OCI-LY1 (cell line): ENCODE data around the gene FBXW11.

Experiments
- H2AFZ ChIP-seq: fragments of 200-600 bp; sonication (generic), shearing (Covaris generic); 2 replicates; pipeline ENCODE4 v1.6.0; 2014; ENCODE audit warnings: antibody characterized with exemption, mild to moderate bottlenecking, low read length
- H3F3A ChIP-seq: fragments of 200-600 bp; sonication (generic), shearing (Covaris generic); 2 replicates; pipeline ENCODE4 v1.6.0; 2014; ENCODE audit warnings: mild to moderate bottlenecking, antibody characterized with exemption, low read length, moderate library complexity; ENCODE audit not compliant: insufficient read depth
- H3K27ac ChIP-seq: fragments of 200-600 bp; sonication (generic); 2 replicates; pipeline ENCODE4 v1.5.1; 2014; ENCODE audit warnings: low read length, mixed run types, mild to moderate bottlenecking, low read depth; ENCODE audit not compliant: poor library complexity, severe bottlenecking
- H3K27me3 ChIP-seq: fragments of 200-600 bp; sonication (generic); 2 replicates; pipeline ENCODE4 v1.6.0; 2014; ENCODE audit warnings: antibody characterized with exemption, mild to moderate bottlenecking, low read length, moderate library complexity; ENCODE audit not compliant: insufficient read depth
- H3K36me3 ChIP-seq: fragments of 200-600 bp; sonication (generic); 2 replicates; pipeline ENCODE4 v1.6.1; 2014; ENCODE audit warnings: mild to moderate bottlenecking, antibody characterized with exemption, low read length, moderate library complexity, mixed read lengths; ENCODE audit not compliant: insufficient read depth
- H3K4me1 ChIP-seq: fragments of 200-600 bp; sonication (generic); 2 replicates; pipeline ENCODE4 v1.5.1; 2014; ENCODE audit warnings: mild to moderate bottlenecking, low read length, moderate library complexity; ENCODE audit not compliant: insufficient read depth, severe bottlenecking
- H3K4me2 ChIP-seq: fragments of 200-600 bp; sonication (generic), shearing (Covaris generic); 2 replicates; pipeline ENCODE4 v1.6.1; 2014; ENCODE audit warnings: low read length
- H3K4me3 ChIP-seq: fragments of 200-600 bp; sonication (generic); 2 replicates; pipeline ENCODE4 v1.5.1; 2014; ENCODE audit warnings: low read length, low read depth, mild to moderate bottlenecking, mixed read lengths; ENCODE audit not compliant: poor library complexity, severe bottlenecking
- H3K79me2 ChIP-seq: fragments of 200-600 bp; shearing (Covaris generic); 2 replicates; pipeline ENCODE4 v1.6.1; 2016; ENCODE audit warnings: mixed run types, low read length, mixed read lengths; ENCODE audit not compliant: insufficient read depth
- H3K9ac ChIP-seq: fragments of 200-600 bp; sonication (generic), shearing (Covaris generic); 2 replicates; pipeline ENCODE4 v1.6.1; 2014; ENCODE audit warnings: mild to moderate bottlenecking, low read length, mixed read lengths
- H3K9me2 ChIP-seq: fragments of 200-600 bp; sonication (generic), shearing (Covaris generic); 2 replicates; pipeline ENCODE4 v1.6.1; 2014; ENCODE audit warnings: low read depth, mild to moderate bottlenecking, low read length, mixed read lengths
- H3K9me3 ChIP-seq: fragments of 200-600 bp; shearing (Covaris generic); 2 replicates; pipeline ENCODE4 v1.6.1; 2014; ENCODE audit warnings: low read length, mixed read lengths
- H4K20me1 ChIP-seq: fragments of 200-600 bp; sonication (generic), shearing (Covaris generic); 2 replicates; pipeline ENCODE4 v1.6.0; 2016; ENCODE audit warnings: mild to moderate bottlenecking, low read length; ENCODE audit not compliant: insufficient read depth
- EZH2 ChIP-seq: fragments of 200-600 bp; sonication (generic), shearing (Covaris generic); IDR thresholded peaks from 2 replicates; pipeline ENCODE4 v1.8.0; 2017; ENCODE audit warnings: borderline replicate concordance, mixed run types, mild to moderate bottlenecking, antibody characterized with exemption, low read length, moderate library complexity, mixed read lengths
- TF ChIP-seq, protein P1 (sequence below): fragments of 200-600 bp; sonication (generic), shearing (Covaris generic); IDR thresholded peaks from 2 replicates; pipeline ENCODE4 v1.5.1; 2017; ENCODE audit warnings: mild to moderate bottlenecking, antibody characterized with exemption, low read length, moderate library complexity, mixed read lengths

The FBXW11 gene

DNA sequence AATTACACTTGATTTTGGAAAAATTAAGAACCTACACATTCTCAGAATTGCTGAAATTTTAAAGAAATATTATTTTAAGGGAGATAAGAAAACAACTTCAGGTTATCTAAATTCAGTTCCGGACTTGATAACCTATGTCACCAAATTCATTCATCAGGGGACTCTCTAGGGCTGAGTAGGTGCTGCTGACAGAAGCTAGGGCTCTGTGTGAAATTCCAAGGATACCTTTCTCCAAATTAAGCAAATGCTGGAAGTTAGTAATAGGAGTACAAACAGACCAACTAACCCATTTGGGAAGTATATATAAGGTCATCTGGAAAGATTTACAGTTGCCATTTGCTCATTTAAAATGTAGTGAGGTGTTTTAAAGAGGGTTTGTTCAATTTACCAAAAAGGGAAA is 136.5 kb downstream of the FBXW11 start:
- TF ChIP-seq, protein P1, sequence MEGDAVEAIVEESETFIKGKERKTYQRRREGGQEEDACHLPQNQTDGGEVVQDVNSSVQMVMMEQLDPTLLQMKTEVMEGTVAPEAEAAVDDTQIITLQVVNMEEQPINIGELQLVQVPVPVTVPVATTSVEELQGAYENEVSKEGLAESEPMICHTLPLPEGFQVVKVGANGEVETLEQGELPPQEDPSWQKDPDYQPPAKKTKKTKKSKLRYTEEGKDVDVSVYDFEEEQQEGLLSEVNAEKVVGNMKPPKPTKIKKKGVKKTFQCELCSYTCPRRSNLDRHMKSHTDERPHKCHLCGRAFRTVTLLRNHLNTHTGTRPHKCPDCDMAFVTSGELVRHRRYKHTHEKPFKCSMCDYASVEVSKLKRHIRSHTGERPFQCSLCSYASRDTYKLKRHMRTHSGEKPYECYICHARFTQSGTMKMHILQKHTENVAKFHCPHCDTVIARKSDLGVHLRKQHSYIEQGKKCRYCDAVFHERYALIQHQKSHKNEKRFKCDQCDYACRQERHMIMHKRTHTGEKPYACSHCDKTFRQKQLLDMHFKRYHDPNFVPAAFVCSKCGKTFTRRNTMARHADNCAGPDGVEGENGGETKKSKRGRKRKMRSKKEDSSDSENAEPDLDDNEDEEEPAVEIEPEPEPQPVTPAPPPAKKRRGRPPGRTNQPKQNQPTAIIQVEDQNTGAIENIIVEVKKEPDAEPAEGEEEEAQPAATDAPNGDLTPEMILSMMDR = no peak
- TF ChIP-seq EZH2 = no peak
- no peak overlapping the region for H3K27ac ChIP-seq
- H3K4me3 ChIP-seq = no peak overlapping the region
- H3K9ac ChIP-seq = no peak overlapping the region
- no peak overlapping the region for H2AFZ ChIP-seq
- H3K9me2 ChIP-seq = no peaks in the 10 kb centered on the region
- H3K79me2 ChIP-seq = no peaks in the 10 kb centered on the region
- no peaks in the 10 kb centered on the region for H3F3A ChIP-seq
- H3K27me3 ChIP-seq = no peaks in the 10 kb centered on the region
- no peaks in the 10 kb centered on the region for H4K20me1 ChIP-seq
- no peak overlapping the region for H3K4me2 ChIP-seq
- no peaks in the 10 kb centered on the region for H3K9me3 ChIP-seq
- H3K4me1 ChIP-seq = no peaks in the 10 kb centered on the region
- H3K36me3 ChIP-seq = peaks cover 51% of the 10 kb centered on the region

DNA sequence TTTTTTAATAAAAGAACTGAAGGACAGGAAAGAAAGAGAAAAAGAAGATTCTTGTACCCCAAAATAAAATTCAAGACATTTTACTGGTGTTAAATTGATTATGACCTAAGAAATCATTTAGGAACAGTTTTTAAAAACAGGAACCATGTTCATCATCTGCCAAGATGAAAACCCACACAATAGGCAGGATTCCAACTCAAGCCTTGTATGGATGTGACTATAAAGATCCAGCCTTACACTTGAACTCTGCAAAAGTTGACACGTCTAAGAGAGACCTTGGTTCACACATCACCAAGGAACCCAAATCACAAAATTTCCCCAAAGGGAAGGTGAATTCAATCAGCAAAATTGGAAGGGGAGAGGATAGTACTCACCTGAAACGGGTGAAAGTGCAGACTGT is 138.2 kb downstream of the FBXW11 start:
- peaks cover 53% of the 10 kb centered on the region for H3K36me3 ChIP-seq
- H3K9me2 ChIP-seq = no peaks in the 10 kb centered on the region
- no peaks in the 10 kb centered on the region for H3K79me2 ChIP-seq
- no peak for TF ChIP-seq EZH2
- TF ChIP-seq, protein P1 = no peak
- no peak overlapping the region for H3K4me2 ChIP-seq
- H3K27ac ChIP-seq = no peak overlapping the region
- no peaks in the 10 kb centered on the region for H3K4me1 ChIP-seq
- H3K27me3 ChIP-seq = no peaks in the 10 kb centered on the region
- no peaks in the 10 kb centered on the region for H4K20me1 ChIP-seq
- H3K9ac ChIP-seq = no peak overlapping the region
- no peaks in the 10 kb centered on the region for H3K9me3 ChIP-seq
- no peak overlapping the region for H2AFZ ChIP-seq
- H3F3A ChIP-seq = no peaks in the 10 kb centered on the region
- no peak overlapping the region for H3K4me3 ChIP-seq

DNA sequence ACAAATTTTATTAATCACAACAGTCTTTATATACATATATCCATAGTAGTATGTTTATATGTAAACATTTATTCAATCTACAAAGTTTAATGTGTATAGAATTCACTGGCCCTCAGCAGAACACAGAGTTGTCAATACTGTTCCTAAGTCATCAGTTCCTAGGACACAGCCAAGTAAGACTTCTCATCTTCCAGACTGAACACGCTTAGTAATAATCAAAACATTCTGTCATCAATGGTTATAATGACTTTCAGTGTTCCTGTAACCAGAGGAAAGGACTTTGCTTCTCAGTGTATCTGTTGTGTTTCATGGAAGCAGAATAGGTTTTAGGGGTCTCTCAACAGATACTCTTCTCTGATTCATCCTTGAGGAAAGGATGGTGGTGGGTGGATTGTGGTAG is 138.7 kb downstream of the FBXW11 start:
- no peaks in the 10 kb centered on the region for H3K9me3 ChIP-seq
- no peak overlapping the region for H3K27ac ChIP-seq
- no peak overlapping the region for H3K4me3 ChIP-seq
- H2AFZ ChIP-seq = no peak overlapping the region
- no peaks in the 10 kb centered on the region for H3K79me2 ChIP-seq
- no peaks in the 10 kb centered on the region for H3F3A ChIP-seq
- H3K9me2 ChIP-seq = no peaks in the 10 kb centered on the region
- no peaks in the 10 kb centered on the region for H4K20me1 ChIP-seq
- no peak overlapping the region for H3K4me2 ChIP-seq
- TF ChIP-seq, protein P1 = no peak
- TF ChIP-seq EZH2 = no peak
- no peak overlapping the region for H3K9ac ChIP-seq
- H3K4me1 ChIP-seq = no peaks in the 10 kb centered on the region
- peaks cover 55% of the 10 kb centered on the region for H3K36me3 ChIP-seq
- H3K27me3 ChIP-seq = no peaks in the 10 kb centered on the region
